NK-92 treated with Interleukin-12 subunit alpha and Interleukin-12 subunit beta, amount 100 ng/mL, for 24 hours (cell line): ENCODE data around the gene DOCK4.
"Not testable (repeated sequence)": the region's sequence is repeated elsewhere in the genome, so short reads cannot be mapped to it uniquely, and the experiment has no call there.

Experiments
- DNase-seq: peaks from one replicate; lab custom pipeline; 2025; lab: John Stamatoyannopoulos, UW

Gene DOCK4

DNA sequence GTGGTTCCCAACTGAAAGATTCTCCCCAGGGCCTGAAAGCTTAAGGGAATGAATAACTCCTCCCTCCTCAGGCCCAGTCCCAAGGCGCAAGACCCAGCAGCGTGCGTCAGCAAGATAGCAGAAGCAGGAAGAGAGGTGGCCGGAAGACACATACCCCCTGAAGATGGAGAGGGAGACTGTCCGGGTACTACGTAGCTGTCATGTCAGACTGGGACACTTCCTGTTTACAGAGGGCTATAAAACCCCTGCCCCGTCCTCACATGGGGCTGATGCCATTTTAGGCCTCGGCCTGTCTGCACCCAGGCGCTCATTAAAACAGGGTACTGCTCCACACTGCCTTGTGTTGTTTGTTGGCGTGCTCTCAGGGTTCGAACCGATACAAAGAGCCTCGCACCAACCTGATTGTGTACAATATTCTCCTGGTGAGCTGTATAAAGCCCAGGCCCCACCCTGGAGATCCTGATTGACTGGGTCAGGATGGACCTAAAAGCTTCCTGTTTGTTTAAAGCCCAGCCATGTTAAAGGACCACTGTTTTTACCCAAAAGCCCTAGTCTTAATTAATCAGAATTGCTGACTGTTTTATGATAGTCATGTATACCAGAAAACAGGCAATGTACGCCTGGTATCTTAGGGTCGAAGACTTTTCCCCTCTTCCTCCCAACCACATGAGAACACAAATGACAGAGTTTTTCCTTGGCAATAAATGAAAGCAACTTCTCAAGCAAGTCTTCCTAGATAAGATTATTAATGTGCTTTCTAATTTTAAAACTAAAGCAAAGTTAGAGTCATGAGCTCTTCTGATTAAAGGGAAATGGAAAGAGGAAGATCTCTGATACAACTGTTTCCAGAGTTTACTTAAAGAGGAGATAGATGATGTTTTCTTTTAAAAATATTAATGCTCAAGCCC lies 251.5 kb downstream of the DOCK4 start:
- DNase-seq, result no peak

DNA sequence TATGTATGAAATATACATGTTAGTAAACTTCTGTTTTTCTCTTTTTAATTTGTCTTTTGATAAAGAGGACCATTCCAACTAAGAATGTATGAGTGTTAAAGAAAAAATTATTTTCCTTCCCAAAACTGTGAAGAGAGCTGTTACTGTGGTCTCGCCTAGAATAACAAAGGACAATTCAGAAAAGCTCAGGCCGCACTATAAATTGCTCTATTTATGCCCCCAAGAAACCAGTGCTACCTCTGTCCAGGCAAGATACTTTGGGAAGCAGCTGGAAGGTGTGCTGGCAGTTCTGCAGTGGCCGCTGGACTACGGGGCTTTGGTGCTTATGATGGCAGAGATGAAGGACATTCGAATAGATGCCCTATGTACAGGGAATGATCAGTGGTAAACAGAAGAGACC lies 252.1 kb downstream of the DOCK4 start:
- no peak for DNase-seq

DNA sequence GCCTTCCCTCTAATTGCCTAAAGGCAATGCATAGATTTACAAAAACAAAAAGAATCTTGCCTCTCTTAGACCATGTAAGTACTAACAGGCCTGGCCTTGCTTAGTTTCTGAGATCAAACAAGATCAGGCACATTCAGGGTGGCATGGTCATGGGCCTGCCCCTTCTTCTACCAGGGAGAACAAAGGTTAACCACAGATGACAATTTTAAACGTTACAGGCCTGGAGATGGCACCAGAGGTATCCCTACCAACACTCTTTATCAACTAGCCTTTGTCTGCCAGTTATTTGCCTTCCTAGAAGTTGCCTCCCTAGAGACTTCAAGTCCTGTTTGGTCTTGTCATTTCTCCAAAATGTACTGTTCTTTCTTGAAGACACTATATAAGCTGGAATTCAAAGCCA lies 252.6 kb downstream of the DOCK4 start:
- no peak for DNase-seq

DNA sequence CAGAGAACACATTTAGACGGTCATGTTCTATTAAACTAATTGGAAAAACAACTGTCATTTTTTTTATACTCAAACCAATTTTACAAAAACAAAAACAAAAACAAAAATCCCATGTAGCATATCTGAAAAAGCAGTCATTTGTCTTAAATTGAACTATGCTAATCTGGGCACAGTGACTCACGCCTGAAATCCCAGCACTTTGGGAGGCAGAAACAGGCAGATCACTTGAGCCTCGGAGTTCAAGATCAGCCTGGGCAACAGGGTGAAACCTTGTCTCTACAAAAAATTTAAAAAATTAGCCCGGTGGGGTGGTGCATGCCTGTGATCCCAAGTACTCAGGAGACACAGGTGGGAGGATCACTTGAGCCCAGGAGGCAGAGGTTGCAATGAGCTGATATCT lies 253.4 kb downstream of the DOCK4 start:
- no peak for DNase-seq

DNA sequence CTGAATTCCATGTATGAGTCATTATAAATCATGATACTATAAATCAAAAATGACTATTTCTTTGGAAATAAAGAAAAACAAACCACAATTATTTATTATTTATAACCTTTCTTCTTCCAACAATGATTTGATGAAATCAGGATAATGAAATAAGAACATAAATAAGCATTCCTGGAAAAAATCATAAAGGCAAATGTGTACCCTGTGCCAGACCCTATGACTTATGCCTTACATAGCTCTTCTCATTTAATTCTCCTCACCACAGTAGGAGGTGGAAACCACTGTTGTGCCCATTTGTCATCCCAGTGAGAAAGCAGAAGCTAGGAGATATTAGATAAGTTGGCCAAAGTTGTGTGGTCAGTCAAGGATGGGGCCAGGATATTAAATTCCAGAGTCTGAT lies 255.1 kb downstream of the DOCK4 start:
- no peak for DNase-seq

DNA sequence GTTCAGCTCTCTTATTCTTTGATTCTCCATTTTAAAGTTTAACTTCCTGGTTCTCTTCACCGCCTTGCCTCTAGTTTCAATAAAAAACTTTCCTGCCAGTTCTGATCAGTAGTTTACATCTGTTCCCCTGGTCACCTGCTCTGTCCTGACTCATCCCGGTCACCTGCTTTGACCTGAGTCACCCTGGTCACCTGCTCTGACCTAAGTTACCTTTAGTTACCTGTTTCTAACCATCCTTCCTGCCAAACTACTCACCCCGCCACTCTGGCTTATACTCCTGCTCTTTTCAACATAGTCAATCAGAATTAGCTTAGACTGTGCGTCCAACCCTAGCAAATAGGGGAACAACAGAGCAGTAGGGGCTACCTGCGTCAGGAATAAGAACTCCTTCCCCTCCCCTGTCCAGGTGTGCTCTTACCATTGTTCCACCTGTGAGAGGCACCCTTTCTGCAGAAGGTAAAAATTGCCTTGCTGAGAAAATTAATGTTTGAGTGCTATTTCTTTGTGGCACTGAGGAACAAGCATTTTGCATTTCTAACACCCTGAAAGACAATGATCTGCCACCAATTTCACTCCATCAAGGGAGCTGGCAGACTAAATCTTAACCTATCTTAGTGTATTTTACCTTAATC lies 263.6 kb downstream of the DOCK4 start:
- no peak for DNase-seq

DNA sequence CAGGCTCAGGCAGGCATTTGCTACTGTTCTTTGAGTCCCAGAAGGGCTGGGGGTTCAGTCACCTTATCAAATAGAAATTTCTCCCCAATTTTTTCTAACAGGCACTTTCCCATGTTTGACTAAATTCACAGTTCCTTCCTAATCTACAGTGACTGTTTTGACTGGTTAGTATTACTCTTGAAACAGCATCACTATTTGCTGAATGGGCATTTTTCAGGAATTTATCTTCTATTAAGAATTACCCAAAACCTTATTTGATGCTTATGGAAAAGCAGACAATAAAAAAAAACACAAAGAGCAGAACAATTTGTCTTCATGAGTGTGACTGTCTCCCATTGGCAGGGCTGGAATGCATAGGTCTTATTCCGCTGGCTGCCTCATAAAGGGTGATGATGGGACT lies 269.0 kb downstream of the DOCK4 start:
- no peak for DNase-seq

DNA sequence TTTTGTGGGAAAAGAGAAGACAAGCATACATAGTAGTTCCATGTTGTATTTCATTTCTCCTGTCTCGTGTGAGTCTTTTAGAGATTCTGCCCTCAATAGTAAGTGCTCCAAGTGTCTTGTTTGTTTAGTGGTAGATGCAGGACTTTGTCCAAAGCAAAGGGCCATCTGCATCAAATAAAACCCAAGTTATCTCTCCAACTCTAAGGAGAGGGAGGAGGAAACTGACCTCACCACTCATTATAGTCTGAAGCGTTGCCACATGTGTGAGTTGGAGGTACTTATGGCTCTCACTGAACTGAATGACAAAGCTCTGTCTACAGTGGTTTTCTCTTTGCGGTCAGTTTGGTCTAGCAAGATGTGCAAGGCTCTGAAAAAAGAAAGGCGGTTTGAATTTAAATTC lies 272.6 kb downstream of the DOCK4 start:
- DNase-seq, result no peak

DNA sequence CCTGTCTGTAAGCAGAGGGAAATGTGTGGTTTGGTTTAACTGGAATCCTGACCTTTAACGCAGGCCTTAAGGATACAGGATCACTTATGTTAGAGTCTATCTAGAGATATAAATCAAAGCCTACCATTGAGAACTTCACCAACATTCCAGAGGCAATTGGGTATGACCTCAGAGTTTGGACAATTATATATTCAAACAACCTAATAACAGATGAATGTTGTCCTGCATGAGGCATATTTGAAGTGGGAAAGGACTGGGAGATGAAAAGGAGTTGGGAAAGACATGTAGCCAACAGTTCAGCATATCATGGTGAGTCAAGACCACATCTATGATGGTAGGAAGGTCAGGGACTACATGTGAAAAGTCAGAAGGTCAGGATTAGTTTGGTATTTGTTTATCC lies 274.2 kb downstream of the DOCK4 start:
- no peak for DNase-seq

DNA sequence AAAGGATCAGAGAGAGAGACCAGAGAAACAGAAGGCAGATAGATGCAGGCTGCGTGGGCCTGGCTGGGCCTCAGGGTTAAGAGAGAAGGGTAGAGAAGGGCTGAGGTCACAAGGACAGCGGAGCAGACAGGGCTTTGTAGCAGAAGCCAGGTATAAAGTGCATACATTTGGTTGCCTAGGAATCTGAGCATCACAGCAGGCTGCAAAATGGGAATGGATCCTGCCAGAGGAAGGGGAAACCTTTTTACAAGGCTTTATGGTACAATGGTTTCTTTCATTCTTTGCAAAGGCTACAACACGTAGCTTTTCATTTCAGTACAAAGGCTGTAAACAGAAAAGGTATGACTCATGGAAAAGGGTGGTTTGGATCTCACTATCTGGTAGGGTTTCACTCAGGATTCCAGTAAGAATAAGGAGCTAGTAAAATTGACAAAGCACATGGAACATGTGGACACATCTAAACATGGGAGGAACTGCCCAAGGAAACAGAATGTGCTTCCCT lies 275.1 kb downstream of the DOCK4 start:
- no peak for DNase-seq

DNA sequence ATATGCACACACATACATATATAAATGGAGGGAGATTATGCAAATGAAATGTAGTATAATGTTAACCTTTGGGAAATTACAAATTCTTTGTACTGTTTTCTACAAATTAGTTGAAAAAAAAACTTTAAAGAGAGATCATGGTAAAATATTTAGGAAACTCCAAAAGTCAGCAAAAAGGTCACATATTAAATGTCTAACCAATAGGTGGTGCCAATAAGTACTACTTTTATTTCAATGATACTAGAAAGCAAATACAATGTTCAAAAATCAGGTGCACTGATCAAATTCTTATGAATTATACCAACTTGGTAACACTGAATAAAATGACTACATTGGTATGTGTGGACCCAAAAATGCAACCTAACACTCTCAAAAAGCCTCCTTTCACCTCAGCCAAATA lies 276.9 kb downstream of the DOCK4 start:
- DNase-seq, result no peak

DNA sequence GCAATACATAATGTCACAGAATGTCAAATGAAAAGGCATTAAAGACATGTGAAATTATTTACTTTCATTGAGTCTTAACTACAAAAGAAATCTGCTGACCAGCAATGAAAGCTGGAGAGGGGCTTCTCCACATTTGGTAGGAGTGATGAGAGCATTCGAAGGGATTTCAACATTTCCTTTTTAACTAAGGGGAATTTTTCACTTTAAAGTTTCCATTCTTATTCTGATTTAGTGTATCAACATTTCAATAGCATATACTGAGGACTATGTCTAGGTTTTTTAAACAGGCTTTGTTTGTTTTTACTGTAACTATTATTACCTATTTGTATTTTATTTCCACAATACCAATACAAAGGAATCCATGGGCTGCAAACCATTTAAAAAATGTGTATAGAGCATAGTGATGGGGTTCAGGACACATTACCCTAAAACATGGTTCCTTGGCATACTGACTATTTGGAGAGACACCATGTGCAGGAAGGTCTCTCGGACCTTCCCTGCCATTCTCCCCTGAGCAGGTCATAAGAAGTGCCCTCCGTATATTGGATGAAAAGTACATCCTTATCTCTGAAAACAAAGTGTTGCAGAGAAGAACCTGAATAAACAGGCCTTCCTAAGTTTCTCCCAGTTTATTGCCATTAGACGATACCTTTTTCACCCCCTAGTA lies 278.7 kb downstream of the DOCK4 start:
- DNase-seq, result no peak

DNA sequence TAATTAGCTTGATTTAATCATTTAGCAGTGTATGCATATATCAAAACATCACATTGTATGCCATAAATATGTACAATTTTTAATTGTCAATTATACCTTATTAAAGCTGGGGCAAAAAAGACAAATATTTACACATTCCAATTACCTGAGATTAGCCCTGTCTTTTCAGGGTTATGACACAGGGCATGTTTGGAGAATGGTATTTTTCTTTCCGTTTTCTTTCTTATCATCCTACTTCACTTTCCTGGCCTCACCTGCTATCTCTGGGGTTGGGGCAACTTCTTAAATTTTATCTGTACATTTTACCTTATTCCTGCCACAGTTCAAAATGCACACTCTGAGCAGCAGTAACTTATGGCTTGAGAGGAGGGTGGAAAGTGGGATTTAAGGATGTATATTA lies 285.9 kb downstream of the DOCK4 start:
- DNase-seq, result no peak

DNA sequence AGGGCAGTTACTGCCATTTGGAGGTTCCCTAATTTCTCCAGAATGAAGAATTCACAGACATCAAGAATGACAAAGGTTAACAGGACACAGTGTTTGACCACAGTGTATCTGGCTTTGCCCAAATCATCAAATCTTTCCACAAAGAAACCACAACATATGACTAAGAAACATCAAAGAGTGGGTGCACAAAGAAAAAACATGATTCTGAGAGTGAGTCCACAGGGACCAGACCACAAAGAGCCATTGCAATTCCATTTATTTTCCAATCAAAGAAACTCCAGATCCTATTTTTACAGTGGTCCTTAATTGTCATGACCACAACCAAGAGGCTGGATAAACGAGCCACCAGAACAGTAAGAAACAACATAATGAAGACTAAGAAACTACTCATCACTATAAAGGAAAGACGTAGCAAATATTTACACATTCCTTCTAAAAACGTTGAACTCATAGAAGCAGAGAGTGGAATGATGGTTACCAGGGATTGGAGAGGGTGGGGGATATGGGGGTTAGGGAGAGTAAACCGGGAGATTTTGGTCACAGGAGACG lies 286.5 kb downstream of the DOCK4 start:
- no peak for DNase-seq

DNA sequence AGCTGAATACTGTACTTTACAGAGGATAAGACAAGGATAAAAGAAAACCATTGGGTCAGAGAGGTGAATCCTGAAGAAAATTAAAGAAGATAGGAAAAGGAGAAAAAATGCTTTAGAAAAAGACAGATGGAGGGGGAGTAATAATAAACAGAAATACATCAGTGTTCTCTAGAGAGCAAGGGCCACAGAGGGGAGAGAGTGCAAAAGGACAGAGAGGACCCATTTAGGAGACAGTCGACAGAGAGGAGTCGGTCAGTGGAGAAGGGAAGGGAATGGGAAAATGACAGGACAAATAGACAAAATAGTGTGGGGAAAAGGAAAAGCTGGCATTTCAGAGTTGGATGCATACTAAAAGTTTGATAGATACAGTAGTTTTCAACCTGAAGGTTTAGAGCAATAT lies 287.0 kb downstream of the DOCK4 start:
- DNase-seq, result no peak

DNA sequence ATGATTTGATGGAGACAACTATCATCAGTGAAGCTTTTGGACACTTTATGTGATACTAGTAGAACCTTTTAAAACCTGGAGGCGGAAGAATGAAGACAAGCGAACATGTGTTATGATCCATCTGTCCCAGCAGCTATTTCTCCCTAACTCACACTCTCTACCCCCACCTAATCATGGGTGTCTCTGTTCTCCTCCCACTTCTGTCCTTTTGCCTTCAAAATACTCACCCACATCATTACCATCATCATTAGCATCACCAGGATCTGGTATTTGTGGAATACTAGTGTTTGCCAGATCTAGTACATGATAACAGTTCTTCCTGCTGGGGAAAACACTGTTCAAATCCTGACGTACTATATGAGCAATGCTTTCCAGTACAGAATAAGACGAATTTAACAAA lies 287.7 kb downstream of the DOCK4 start:
- DNase-seq, result no peak

DNA sequence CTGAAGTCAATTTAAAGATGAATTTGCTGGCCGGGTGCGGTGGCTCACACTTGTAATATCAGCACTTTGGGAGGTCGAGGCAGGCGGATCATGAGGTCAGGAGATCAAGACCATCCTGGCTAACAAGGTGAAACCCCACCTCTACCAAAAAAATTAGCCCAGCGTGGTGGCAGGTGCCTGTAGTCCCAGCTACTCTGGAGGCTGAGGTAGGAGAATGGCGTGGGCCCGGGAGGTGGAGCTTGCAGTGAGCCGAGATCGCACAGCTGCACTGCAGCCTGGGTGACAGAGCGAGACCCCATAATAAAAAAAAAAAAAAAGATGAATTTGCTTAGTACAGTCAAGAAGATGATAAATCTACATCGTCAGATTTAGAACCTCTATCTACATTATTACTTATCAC lies 288.8 kb downstream of the DOCK4 start:
- not testable (repeated sequence) for DNase-seq

DNA sequence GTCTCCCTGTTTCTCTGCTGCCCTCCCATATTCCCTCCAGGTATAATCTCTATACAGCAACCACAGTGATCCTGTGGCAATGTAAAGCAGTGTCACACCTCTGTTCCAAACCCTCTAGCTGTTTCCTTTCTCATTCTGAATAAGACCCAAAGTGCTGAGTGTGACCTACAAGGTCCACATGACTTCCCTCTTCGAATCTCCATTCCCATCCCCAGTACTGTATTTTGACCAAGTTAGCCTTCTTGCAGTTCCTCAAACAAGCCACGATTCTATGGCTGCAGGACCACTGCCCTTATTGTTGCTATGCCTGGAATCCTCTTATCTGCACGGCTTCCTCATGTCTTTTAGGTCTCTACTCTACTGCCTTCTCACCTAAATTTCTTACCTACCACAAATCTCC lies 291.9 kb downstream of the DOCK4 start:
- DNase-seq, result no peak

DNA sequence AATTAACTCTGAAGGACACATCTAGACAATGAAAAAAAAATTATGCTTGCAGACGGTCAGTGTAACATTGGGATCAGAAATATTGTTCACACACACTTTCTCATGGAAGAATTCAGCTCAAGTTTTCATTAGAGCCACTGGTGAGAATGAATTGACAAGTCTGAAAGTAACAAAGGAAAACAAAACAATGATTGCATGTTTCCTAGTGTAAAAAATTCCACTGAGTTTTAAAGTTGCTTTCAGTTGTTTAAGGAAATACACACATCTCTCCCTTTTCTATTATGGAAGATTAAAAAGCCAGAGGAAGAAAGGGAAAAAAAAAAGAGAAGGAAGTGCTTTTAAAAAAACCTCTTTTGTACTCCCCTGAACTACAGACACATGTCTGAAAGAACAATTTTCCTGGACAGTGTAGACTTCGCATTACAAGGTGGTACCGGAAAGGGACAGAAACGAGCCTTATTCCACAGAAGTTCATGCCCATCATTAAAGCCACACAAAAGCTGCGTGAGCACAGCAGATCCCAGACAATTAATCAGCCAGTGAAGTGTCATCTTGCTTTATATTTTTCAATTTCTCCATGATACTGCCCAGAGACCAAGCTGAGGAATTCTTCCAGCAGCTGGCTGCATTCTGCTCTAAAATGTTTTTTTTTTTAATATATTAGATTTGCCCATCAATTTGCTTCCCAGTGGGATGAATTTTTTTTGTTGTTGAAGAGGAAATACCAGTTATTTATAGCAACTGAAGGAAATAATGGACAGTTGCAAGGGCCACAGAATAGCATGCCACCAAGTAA lies 294.8 kb downstream of the DOCK4 start:
- DNase-seq, result no peak

DNA sequence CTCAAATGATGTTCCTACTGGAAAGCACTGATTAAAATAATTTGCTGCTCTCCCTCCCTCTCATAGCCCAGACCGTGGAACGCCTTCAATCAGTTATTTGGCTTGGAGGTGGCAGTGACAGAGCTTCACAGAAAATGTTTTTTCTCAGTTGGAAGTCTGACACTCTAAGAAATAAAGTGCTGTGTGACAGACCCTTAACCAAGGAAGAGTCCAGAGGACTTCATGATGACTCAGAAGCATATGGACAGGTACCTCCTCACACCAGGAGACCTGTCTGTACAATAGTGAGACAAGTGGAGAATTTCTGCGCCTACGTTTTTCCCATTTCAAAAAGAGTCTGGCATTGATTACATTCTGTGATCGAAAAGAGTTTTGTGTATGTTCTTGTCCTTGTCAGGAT lies 295.5 kb downstream of the DOCK4 start:
- DNase-seq, result no peak

DNA sequence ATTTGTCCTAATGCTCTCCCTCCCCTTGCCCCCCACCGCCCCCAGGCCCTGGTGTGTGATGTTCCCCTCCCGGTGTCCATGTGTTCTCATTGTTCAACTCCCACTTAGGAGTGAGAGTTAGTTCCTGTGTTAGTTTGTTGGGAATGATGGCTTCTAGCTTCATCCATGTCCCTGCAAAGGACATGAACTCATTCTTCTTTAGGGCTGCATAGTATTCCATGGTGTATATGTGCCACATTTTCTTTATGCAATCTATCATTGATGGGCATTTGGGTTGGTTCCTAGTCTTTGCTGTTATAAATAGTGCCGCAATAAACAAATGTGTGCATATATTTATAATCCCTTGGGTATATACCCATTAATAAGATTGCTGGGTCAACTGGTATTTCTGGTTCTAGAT lies 297.5 kb downstream of the DOCK4 start:
- not testable (repeated sequence) for DNase-seq

DNA sequence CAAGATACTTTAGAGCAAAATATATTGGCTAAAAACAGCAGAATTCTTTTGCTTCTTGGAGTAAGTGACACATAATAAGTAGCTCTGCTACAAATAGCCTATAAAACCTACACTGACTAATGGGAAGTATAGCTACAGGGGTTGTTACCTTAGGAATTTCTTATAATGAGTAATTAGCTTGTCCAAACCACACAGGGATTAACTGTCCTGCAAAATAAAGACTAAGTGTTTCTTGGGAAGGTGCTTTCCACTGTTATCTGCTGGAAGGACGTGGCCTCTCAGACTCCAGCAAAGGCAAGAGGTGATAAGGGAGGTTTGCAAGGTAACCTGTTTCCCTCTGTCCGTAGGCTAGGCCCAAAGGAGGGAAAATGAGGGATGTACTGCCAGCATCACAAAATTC lies 302.4 kb downstream of the DOCK4 start:
- DNase-seq, result no peak
